GM21423 (cell line): ENCODE data around the gene WDR90.

Experiments used
- ATAC-seq: cut with Tn5 transposase; IDR thresholded peaks from one replicate; pipeline ENCODE4 v1.9.1; 2021; ENCODE audit warnings: mild to moderate bottlenecking, moderate library complexity; ENCODE audit not compliant: unreplicated experiment

Gene WDR90

DNA sequence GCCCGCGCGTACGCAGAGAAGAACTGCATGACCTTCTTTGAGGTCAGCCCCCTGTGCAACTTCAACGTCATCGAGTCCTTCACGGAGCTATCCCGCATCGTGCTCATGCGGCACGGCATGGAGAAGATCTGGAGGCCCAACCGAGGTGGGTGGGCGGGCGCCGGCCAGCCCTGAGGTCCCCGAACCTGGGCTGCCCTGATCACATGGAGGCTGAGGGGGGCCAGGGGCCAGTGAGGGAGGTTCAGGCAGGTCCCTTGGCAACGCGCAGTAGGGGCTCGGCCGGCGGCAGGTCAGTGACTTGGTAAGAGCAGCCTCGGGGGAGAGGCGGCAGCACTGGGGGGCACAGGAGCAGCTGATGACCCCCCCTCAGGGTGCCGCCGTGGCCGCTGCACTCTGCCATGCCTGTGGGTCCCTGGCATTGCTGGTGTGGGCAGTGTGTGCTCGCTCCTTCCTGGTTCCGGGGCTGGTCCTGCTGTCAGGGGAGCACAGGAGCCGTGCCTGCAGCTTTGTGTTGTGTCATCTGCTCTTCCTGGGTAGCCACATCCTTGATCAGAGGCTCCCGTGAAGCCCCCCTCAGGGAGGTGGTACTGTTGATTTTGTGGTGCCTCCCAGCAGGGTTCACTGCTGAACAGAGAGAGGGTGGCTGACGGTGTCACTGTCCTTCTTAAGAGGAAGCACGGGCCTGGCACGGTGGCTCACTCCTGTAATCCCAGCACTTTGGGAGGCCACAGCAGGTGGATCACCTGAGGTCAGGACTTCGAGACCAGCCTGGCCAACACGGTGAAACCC is 23.0 kb upstream of the WDR90 start:
- ATAC-seq, result no peak

DNA sequence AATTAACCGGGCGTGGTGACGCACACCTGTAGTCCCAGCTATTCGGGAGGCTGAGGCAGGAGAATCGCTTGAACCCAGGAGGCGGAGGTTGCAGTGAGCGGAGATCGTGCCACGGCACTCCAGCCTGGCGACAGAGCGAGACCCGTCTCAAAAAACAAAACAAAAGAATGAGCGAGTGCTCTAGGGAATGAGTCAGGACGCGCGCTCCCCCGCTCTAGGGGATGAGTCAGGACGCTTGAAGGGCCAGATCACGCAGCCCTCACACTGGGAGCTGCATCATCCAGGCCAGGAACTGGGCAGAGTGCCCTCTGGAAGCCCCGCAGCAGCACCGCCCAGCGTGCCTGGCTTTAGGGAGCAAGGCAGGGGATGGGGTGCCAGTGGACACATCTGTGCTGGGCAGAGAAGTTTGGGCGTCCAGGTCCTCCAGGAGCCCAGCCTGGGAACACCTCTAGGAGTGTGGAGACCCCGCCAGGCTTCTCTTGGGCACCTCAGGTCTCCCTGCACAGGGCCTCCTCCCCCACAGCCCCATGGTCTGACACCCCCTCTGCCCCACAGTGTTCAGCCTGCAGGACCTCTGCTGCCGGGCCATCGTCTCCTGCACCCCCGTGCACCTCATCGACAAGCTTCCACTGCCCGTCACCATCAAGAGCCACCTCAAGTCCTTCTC is 22.2 kb upstream of the WDR90 start:
- no peak for ATAC-seq

DNA sequence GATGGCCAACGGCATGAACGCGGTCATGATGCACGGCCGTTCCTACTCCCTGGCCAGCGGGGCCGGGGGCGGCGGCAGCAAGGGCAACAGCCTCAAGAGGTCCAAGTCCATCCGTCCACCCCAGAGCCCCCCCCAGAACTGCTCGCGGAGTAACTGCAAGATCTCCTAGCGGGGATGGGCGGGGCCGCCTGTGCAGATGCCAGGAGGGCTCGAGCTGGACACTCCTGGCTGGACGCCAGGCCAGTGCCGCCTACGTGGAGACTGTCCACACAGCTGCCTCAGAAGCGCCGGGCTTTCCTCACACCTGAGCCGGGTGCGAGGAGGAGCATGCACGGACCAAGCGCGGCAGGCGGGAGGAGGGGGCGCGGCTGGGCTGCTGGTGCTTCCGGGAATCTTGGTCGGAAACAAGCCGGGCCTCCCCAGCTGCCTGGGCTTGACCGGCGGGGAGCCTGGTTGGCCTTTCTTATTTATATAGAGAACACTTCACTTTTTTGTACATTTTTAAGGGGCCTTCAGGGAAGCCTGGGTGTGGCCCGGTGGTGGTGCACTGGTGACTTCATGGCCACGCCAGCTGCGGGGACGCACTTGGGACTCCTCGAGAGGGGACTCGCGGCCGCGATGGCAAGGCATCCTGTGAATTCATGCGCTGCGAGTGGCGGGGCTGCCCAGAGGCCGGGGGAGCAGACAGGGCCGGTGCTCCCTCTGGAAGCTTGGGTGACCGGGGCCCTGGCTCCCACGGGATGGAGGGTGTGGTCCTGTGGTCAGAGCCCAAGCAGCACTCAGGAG is 21.5 kb upstream of the WDR90 start:
- ATAC-seq, result no peak

DNA sequence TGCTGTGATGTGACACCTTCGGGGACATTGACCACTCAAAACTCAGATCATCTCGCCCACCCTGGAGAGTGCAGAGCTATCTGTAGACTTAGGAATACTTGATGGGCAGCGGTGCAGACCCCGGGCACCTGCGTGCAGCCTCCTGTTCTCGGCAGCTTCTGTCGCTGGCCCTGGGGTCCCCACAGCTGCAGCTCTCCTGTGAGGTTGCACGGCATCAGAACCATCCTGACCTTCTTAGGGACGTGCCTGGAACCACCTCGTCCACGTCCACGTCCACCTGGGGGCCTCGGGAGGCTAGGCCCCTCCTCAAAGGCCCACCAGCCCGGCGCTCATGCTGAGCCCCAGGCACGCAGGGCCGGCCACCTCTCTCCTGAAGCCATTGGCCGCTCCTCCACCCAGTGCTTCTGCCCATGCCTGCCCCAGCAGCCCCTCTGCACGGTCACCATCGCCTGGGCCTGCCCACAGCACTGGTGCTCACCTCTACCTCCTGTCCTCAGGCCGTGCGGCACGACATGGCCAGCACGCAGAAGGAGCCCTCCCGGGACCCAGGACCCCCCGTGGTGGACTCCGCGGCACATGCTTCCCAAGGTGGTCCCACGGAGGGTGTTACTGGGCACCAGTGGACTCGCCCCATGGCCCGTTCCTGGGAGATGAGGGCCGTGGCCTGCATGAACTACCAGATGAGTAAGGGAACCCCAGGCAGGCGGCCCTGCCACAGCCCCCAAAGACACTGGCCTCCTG is 20.7 kb upstream of the WDR90 start:
- no peak for ATAC-seq

DNA sequence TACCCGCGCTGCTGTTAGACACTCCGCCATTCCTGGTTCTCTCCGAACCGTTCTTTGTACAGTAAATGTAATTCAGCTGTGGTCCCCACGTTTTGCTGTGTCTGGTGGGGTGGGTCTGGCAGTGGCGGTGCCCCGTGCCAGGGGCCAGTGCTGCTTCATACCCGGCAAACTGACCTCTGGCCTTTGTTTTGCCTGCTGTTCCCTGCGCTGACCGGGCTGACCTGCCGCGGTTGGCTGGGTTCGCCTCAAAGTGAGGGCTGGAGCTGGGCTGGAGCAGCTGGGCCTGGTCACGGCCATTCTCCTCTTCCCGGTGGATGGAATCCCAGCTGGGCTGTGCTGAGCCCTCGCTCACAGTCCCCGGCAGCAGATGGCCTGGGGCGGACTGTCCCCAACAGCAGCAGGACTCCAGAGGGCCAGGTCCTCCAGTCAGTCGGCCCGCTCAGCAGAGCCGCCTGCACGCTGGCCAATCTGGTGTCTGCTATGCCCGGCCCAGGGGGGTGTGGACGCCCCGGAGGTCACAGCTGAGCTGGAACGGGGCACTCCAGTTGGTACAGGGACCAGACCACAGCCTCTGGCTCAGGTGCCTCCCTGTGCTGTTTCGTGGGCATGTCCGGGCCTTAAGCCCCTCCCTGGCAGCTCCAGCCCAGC is 19.9 kb upstream of the WDR90 start:
- no peak for ATAC-seq

DNA sequence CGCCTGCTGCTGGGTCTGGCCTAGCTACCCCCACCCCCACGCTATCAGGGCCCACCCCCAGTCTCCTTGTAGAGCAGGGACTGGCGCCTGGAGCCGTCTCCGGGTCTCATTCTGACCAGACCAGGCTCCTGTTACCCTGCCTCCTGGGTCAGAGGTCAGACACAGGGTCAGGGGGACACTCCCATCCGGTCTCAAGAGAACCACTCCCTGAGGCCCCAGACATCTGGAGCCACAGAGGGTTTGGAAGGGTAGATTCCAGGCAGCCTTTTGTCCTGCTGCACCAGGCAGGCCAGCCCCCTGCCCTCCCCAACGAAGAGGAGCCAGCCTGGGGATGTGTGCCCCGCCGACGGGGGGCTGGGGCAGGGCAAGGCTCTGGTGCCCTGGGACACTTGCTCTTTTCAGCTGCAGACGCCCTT is 19.3 kb upstream of the WDR90 start:
- ATAC-seq, result no peak

DNA sequence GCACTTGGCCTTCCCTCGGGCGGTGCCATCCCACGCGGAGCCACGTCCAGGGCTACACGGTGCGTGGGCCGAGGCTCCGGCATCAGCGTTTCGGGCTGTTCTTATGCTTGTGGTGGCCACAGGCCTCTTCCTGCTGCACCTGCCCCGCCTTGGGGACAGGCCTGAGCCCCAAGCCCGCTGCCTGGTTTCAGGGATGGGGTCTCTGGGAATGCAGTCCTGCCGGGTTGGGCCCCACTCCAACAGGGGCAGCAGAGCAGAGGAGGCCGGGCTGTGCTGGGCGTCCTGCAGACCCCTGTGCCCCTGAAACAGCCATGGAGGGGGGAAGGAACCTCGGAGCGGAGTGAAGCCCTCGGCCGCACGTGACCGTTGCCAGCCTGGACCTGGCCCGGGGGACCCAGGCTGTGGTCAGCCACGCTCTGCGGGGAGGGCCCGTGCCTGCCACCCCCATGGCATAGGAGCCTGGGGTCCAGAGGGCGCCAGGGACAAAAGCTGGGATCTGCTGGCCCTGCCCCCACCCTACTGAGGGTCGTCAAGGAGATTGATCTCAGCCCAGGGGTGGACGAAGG is 18.8 kb upstream of the WDR90 start:
- no peak for ATAC-seq

DNA sequence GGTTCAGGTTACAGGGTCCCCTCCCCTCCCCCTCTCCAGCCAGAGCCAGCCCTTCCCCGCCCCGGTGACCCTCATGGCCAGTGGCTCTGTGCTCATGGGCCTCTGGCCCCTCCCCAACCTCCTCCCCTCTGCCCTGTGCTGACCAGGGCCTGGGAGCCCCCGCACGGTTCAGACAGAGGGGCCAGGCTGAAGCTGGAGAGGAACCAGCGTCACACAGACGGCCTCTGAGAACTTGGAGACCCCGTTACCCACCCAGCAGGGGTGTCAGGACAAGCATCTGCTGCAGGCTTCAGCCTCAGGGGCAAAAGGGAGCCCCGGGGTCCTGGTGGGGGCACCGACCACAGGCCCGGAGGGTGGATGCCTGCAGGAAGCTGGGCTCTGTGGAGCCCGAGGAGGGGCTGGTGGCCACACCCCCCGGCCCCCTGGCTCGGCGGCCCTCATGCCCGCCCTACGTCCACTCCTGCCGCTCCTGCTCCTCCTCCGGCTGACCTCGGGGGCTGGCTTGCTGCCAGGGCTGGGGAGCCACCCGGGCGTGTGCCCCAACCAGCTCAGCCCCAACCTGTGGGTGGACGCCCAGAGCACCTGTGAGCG is 18.3 kb upstream of the WDR90 start, which contains the start of gene WFIKKN1:
WFIKKN1 (plus strand) TSS at position 171 of the 591 bp plus-strand sequence; CDS start at position 440, 269 bp downstream.
- ATAC-seq, result no peak

DNA sequence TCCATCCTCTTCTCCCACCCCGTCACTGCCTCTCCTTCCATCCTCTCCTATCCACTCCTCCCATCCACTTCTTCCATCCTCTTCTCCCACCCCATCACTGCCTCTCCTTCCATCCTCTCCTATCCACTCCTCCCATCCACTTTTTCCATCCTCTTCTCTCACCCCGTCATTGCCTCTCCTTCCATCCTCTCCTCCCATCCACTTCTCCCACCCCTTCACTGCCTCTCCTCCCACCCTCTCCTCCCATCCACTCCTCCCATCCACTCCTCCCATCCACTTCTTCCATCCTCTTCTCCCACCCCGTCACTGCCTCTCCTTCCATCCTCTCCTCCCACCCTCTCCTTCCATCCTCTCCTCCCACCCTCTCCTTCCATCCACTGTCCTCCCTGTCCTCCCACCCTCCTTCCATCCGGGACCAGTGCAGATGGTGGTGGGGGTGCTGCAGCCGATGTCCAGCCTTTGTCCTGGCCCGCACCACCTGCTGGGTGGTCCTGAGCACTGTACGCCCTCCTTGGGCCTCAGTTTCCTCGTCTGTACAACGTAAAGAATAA is 17.3 kb upstream of the WDR90 start:
- ATAC-seq, result no peak

DNA sequence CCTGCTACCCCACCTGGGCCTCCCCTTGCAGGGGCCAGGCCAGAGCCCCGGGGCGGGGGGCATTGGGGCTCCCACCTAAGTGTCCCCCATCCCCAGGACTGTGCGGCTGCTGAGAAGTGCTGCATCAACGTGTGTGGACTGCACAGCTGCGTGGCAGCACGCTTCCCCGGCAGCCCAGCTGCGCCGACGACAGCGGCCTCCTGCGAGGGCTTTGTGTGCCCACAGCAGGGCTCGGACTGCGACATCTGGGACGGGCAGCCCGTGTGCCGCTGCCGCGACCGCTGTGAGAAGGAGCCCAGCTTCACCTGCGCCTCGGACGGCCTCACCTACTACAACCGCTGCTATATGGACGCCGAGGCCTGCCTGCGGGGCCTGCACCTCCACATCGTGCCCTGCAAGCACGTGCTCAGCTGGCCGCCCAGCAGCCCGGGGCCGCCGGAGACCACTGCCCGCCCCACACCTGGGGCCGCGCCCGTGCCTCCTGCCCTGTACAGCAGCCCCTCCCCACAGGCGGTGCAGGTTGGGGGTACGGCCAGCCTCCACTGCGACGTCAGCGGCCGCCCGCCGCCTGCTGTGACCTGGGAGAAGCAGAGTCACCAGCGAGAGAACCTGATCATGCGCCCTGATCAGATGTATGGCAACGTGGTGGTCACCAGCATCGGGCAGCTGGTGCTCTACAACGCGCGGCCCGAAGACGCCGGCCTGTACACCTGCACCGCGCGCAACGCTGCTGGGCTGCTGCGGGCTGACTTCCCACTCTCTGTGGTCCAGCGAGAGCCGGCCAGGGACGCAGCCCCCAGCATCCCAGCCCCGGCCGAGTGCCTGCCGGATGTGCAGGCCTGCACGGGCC is 16.5 kb upstream of the WDR90 start:
- ATAC-seq, result no peak

DNA sequence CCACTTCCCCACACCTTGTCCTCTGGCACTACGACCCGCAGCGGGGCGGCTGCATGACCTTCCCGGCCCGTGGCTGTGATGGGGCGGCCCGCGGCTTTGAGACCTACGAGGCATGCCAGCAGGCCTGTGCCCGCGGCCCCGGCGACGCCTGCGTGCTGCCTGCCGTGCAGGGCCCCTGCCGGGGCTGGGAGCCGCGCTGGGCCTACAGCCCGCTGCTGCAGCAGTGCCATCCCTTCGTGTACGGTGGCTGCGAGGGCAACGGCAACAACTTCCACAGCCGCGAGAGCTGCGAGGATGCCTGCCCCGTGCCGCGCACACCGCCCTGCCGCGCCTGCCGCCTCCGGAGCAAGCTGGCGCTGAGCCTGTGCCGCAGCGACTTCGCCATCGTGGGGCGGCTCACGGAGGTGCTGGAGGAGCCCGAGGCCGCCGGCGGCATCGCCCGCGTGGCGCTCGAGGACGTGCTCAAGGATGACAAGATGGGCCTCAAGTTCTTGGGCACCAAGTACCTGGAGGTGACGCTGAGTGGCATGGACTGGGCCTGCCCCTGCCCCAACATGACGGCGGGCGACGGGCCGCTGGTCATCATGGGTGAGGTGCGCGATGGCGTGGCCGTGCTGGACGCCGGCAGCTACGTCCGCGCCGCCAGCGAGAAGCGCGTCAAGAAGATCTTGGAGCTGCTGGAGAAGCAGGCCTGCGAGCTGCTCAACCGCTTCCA is 15.7 kb upstream of the WDR90 start:
- no peak for ATAC-seq

DNA sequence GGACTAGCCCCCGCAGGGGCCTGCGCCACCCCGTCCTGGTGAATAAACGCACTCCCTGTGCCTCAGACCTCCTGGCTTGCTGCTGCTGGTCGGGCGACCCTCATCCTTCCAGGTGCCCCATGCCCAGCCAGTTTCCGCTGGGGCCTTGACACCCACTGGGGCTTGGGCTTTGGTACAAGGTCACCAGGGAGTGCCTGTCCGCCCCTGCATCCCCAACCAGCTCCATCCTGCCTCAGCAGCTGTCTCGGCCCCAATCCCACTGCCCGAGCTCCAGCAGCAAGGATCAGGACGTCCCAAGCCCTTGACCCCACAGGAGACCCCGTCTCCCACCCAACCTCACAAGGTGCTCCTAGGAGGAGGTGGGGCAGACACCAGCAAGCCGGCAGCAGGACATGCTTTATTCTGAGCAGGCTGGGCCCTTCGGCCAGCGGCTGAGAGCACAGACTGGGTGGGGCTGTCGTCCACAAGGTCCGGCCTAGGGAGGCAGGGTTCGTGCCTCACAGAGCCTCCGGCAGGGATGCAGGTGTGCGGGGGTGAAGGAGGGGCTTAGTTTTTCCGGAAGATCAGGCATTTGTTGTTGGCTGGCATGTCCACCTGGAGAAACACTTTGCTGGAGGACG is 15.0 kb upstream of the WDR90 start:
- ATAC-seq, result no peak

DNA sequence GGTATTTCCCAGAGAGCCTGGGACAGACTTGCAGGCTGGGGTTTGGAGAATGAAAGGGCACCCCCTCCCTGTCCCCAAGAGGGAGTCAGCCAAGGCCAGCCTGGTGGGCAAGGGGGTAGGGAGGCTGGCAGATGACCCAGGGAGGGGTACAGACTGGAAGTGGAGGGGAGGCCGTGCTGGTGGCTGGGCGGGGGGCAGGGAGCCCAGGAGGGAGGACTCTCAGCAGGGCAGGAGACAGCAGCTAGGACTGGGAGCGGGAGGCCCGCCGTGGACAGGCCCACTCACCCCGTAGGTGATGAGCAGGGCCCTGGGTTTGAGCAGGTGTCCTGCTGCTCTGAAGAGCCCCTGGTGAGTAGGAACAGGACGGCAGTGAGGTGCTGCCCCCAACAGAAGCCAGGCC is 14.2 kb upstream of the WDR90 start:
- no peak for ATAC-seq

DNA sequence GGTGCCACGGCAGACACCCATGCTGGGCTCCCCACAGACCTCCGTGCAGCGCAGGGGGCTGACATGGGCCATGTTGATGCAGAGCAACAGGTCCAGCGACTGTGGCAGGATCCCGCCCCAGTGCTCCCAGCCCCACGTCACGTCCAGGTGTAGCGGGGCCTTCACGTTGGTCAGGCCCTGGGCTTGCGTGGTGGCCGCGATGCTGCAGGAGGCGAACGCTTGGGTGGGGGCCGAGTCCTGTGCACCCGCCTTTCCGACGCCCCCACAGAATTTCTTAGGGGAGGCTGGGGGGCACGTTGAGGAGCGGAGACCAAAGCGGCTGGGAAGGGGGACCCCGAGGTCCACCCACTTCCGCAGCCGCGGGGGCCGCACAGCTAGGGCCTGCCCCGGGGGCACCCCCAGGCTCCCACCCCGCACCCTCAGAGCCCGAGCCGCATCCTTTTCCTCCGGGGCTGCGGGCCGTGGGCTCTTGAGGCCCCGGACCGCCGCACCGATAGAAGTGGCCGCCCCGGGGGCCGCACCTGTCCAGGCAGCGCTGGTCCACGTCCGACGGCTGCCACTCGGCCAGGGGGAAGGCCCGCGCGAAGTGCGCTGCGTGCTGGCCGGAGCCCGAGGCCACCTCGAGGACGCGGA is 13.5 kb upstream of the WDR90 start:
- no peak for ATAC-seq

DNA sequence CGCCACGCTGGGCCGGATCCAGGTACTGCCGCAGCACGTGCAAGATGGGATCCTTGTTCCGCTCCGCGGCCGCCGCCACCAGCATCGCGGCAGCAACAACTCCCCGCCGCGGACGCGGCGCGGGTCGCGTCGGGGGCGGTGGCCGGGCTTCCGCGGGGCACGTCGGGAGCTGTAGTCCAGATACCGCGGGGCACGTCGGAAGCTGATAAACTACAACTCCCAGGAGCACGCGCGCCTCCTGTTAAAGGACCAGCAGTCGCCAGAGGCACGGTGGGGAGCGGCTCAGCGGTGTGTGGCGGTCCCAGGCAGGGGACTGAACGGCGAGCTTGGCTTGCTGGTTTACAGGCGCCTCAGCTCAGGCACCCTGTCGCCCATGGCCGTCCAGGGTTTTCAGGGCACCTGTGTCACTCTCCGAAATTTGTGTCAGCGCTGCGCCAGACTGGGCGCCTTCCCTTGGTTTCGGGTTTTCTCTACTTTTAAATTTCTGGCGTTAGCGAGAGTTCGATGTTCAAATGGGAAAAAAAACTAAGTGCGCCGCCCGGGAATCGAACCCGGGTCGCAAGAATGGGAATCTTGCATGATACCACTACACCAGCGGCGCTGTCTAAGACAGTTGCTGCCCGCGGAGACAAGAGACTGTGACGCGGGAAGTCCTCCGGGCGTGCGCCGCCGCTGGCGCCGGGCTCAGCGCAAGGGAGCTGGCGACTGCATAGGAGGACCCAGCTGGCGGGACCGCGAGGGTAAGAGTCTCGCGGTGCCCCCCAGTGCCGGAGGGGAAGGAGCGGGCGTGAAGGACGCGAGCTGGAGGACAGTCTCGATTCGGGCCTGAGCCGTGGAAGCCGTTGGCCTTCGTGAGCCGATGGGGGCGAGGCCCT is 12.7 kb upstream of the WDR90 start, which contains the start of gene METTL26:
METTL26 (minus strand) TSS at position 100 of the 875 bp plus-strand sequence; CDS start at position 85, 15 bp downstream.
- peak; percentile 67 for ATAC-seq
